GM10266 (cell line): ENCODE measurements around the gene TAC3.

Experiments
- DNase-seq: peaks from one replicate; pipeline ENCODE4 v3.0.0; 2012; ENCODE audit errors: extremely low spot score
- CTCF ChIP-seq: IDR thresholded peaks from 2 replicates; pipeline ENCODE4 v1.5.1; 2012; ENCODE audit warnings: mild to moderate bottlenecking, low read depth; ENCODE audit not compliant: control insufficient read depth, insufficient read depth; ENCODE audit errors: missing control alignments

TAC3 gene

GRCh38 chr12:57044889-57045288 is 28.6 kb upstream of the TAC3 start:
- DNase-seq, result no peak
- TF ChIP-seq CTCF, result no peak

- DNase-seq, result no peak
- TF ChIP-seq CTCF, result no peak
These were observed 28.1 kb upstream of the TAC3 start for GRCh38 chr12:57044468-57044867.

- no peak for DNase-seq
- TF ChIP-seq CTCF, result no peak
These were observed 26.4 kb upstream of the TAC3 start for GRCh38 chr12:57042695-57043094.

GRCh38 chr12:57040750-57041149 is 24.4 kb upstream of the TAC3 start:
- DNase-seq, result no peak
- no peak for TF ChIP-seq CTCF

GRCh38 chr12:57040211-57040610 is 23.9 kb upstream of the TAC3 start:
- no peak for DNase-seq
- no peak for TF ChIP-seq CTCF

GRCh38 chr12:57039016-57039798 is 22.9 kb upstream of the TAC3 start:
- DNase-seq, result no peak

More at GRCh38 chr12:57039016-57039798, 22.9 kb upstream of the TAC3 start:
- no peak for TF ChIP-seq CTCF
